DOHH2 (cell line): ENCODE measurements around the gene SERPINH1.

Experiments
- H3F3A ChIP-seq: fragments of 200-600 bp; sonication (generic), shearing (Covaris generic); 2 replicates; pipeline ENCODE4 v1.6.0; 2016; ENCODE audit warnings: antibody characterized with exemption, mild to moderate bottlenecking; ENCODE audit not compliant: control insufficient read depth, insufficient read depth
- H3K27ac ChIP-seq: fragments of 200-600 bp; sonication (generic); 2 replicates; pipeline ENCODE4 v1.5.1; 2014; ENCODE audit warnings: low read depth, mild to moderate bottlenecking, low read length, moderate library complexity
- H3K27me3 ChIP-seq: fragments of 200-600 bp; sonication (generic); 2 replicates; pipeline ENCODE4 v1.6.1; 2014; ENCODE audit warnings: mild to moderate bottlenecking, low read length, mixed read lengths; ENCODE audit not compliant: control insufficient read depth
- H3K36me3 ChIP-seq: fragments of 200-600 bp; sonication (generic); 2 replicates; pipeline ENCODE4 v1.6.1; 2014; ENCODE audit warnings: mild to moderate bottlenecking, low read length, moderate library complexity, mixed read lengths; ENCODE audit not compliant: control insufficient read depth
- H3K4me1 ChIP-seq: fragments of 200-600 bp; sonication (generic); 2 replicates; pipeline ENCODE4 v1.6.1; 2014; ENCODE audit warnings: mild to moderate bottlenecking, low read length, mixed read lengths; ENCODE audit not compliant: control insufficient read depth
- H3K4me2 ChIP-seq: fragments of 200-600 bp; sonication (generic); 2 replicates; pipeline ENCODE4 v1.6.0; 2014; ENCODE audit warnings: mild to moderate bottlenecking, low read length, moderate library complexity
- H3K4me3 ChIP-seq: fragments of 200-600 bp; sonication (generic); 2 replicates; pipeline ENCODE4 v1.5.1; 2014; ENCODE audit warnings: mild to moderate bottlenecking, low read length, mixed read lengths
- H3K79me2 ChIP-seq: fragments of 200-600 bp; sonication (generic); 2 replicates; pipeline ENCODE4 v1.6.1; 2014; ENCODE audit warnings: mild to moderate bottlenecking, low read length, mixed read lengths; ENCODE audit not compliant: control insufficient read depth
- H3K9me2 ChIP-seq: fragments of 200-600 bp; sonication (generic); replicated peaks from 2 replicates; pipeline ENCODE4 v1.6.1; 2014; ENCODE audit warnings: mild to moderate bottlenecking, low read length, mixed read lengths; ENCODE audit not compliant: control insufficient read depth
- H3K9me3 ChIP-seq: fragments of 200-600 bp; sonication (generic); 2 replicates; pipeline ENCODE4 v1.6.1; 2014; ENCODE audit warnings: antibody characterized with exemption, low read length, mixed read lengths; ENCODE audit not compliant: control insufficient read depth, insufficient read depth
- H4K20me1 ChIP-seq: fragments of 200-600 bp; sonication (generic); 2 replicates; pipeline ENCODE4 v1.6.0; 2014; ENCODE audit warnings: low read depth, mild to moderate bottlenecking, antibody characterized with exemption, low read length, moderate library complexity; ENCODE audit not compliant: control insufficient read depth, insufficient read depth
- EZH2phosphoT487 ChIP-seq: fragments of 200-600 bp; sonication (generic); IDR thresholded peaks from 2 replicates; pipeline ENCODE4 v1.6.1; 2017; ENCODE audit warnings: borderline replicate concordance, mild to moderate bottlenecking, antibody characterized with exemption, low read length, moderate library complexity, mixed read lengths
- TF ChIP-seq, protein P1 (sequence below): fragments of 200-600 bp; sonication (generic); IDR thresholded peaks from one replicate; pipeline ENCODE4 v1.5.1; 2014; ENCODE audit warnings: antibody characterized with exemption, mild to moderate bottlenecking, low read depth, low read length; ENCODE audit not compliant: poor library complexity, severe bottlenecking

The SERPINH1 gene

DNA sequence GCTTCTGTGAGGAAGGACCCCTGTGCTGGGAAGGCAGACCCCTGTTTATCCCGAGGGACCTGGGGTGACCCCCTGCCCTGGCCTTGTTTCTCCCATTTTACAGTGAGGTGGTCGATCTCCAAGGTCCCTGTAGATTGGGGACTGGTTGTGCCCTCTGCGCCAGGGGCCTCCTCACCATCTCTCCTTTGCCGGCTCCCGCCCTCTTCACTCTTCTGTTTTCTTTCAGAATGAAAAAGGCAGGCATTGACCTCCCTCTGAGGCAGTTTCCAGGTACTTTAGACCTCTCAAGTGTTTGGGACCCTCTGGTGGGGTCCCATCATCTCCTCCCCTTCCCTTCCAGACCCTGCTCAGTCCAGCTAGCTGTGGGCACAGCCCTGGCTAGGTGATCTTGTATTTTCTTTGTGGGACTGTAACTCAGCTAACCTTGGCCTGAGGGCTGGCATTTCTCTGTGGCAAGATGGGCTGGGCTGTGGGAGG is 1.5 kb downstream of the SERPINH1 start:
- Histone ChIP-seq H3K9me2 (no peaks in the 10 kb centered on the region), H4K20me1 (no peaks in the 10 kb centered on the region), H3K27me3 (peaks cover 36% of the 10 kb centered on the region), H3K79me2 (no peaks in the 10 kb centered on the region), H3K4me1 (peaks cover 16% of the 10 kb centered on the region), H3F3A (no peaks in the 10 kb centered on the region), H3K27ac (no peak overlapping the region), H3K9me3 (no peaks in the 10 kb centered on the region), H3K36me3 (no peaks in the 10 kb centered on the region), H3K4me3 (no peak overlapping the region), H3K4me2 (peak overlapping the region; percentile 92)
- TF ChIP-seq, protein P1, sequence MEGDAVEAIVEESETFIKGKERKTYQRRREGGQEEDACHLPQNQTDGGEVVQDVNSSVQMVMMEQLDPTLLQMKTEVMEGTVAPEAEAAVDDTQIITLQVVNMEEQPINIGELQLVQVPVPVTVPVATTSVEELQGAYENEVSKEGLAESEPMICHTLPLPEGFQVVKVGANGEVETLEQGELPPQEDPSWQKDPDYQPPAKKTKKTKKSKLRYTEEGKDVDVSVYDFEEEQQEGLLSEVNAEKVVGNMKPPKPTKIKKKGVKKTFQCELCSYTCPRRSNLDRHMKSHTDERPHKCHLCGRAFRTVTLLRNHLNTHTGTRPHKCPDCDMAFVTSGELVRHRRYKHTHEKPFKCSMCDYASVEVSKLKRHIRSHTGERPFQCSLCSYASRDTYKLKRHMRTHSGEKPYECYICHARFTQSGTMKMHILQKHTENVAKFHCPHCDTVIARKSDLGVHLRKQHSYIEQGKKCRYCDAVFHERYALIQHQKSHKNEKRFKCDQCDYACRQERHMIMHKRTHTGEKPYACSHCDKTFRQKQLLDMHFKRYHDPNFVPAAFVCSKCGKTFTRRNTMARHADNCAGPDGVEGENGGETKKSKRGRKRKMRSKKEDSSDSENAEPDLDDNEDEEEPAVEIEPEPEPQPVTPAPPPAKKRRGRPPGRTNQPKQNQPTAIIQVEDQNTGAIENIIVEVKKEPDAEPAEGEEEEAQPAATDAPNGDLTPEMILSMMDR = no peak
- no peak for TF ChIP-seq EZH2phosphoT487

- Histone ChIP-seq H3K27me3 (peaks cover 36% of the 10 kb centered on the region), H3K9me2 (no peaks in the 10 kb centered on the region), H3K79me2 (no peaks in the 10 kb centered on the region), H4K20me1 (no peaks in the 10 kb centered on the region), H3K36me3 (no peaks in the 10 kb centered on the region), H3K9me3 (no peaks in the 10 kb centered on the region), H3K4me3 (no peak overlapping the region), H3K4me1 (peaks cover 16% of the 10 kb centered on the region), H3K27ac (no peak overlapping the region), H3F3A (no peaks in the 10 kb centered on the region), H3K4me2 (no peak overlapping the region; the same call in 1 of the 2 replicates)
- TF ChIP-seq, protein P1 = peak; percentile 27
- TF ChIP-seq EZH2phosphoT487 = no peak
Measured at GRCh38 chr11:75563978-75564552, 2.0 kb downstream of the SERPINH1 start.

- peaks cover 16% of the 10 kb centered on the region for H3K4me1 ChIP-seq
- peaks cover 28% of the 10 kb centered on the region for H3K27me3 ChIP-seq
- H3K4me2 ChIP-seq = no peak overlapping the region
- no peak overlapping the region for H3K4me3 ChIP-seq
- H3K36me3 ChIP-seq = no peaks in the 10 kb centered on the region
- no peaks in the 10 kb centered on the region for H3K79me2 ChIP-seq
- H3F3A ChIP-seq = no peaks in the 10 kb centered on the region
- no peaks in the 10 kb centered on the region for H4K20me1 ChIP-seq
- H3K27ac ChIP-seq = no peak overlapping the region
- H3K9me3 ChIP-seq = no peaks in the 10 kb centered on the region
- no peak for TF ChIP-seq EZH2phosphoT487
- TF ChIP-seq, protein P1 = no peak
- no peaks in the 10 kb centered on the region for H3K9me2 ChIP-seq
Measured at GRCh38 chr11:75565221-75565814, 3.3 kb downstream of the SERPINH1 start.
